Measurements from ENCODE around the gene TGFBR3L.
A peak's percentile ranks its signal among the peaks of the same experiment; 100 is the strongest.

TGFBR3L gene

DNA sequence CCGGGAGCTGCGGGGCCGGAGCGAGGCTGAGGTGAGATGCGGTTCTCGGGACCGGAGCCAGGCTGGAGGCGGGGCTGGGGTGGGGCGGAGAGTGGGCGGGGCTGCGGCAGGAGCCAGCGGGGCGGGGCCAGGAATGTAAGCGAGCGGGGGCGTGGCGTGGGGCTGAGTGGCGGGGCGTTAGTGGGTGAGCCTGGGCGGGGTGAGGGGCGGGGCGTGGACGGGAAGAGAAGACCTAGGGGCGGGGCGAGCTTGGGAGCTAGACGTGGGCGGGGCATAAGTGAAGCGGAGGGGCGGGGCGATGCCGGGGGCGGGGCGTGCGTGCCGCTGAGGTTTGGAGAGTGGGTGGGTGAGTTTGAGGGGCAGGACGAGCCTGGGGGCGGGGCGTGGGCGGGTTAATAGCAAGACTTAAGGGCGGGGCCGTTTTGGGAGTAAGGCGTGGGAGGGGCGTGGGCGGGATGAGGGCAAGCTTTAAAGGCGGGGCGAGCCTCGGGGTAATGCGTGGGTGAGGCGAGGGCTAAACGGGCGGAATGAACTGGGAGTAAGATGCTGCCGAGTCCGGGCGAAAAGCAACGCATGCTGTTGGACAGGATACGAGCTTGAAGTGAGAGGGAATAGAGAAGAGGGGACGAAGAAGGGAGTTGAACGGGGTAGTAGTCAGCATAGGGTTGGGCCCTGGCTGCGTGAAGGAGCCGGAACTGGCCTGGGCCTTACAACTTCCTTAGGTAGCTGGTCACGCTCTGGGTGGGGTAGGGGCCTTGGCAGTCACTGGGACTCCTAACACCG, 6.1 kb downstream of the TGFBR3L start:
- no peak overlapping the region for H3K27ac ChIP-seq (ENCODE audit: low read depth, low read length)
- H3K4me3 ChIP-seq (ENCODE audit: low read depth, low read length), result peak overlapping the region; percentile 88
- peaks cover 19% of the 10 kb centered on the region; the same call in 1 of the 2 replicates for H3K4me1 ChIP-seq (ENCODE audit: control insufficient read depth, insufficient read depth, low read length)
- no peaks in the 10 kb centered on the region for H3K9me3 ChIP-seq (ENCODE audit: control insufficient read depth, insufficient read depth, low read depth, low read length)
- H3K9ac ChIP-seq (ENCODE audit: low read length), result peak overlapping the region; percentile 59
- peaks cover 5% of the 10 kb centered on the region for H3K36me3 ChIP-seq (ENCODE audit: control insufficient read depth, insufficient read depth, low read length)
- H3K27me3 ChIP-seq (ENCODE audit: control insufficient read depth, insufficient read depth, low read length), result peaks cover 34% of the 10 kb centered on the region

- Histone ChIP-seq H3K27me3 (ENCODE audit: control insufficient read depth, insufficient read depth, low read length) (peaks cover 27% of the 10 kb centered on the region), H3K27ac (ENCODE audit: low read depth, low read length) (no peak overlapping the region), H3K4me3 (ENCODE audit: low read depth, low read length) (peak overlapping the region; percentile 61), H3K4me1 (ENCODE audit: control insufficient read depth, insufficient read depth, low read length) (peaks cover 19% of the 10 kb centered on the region; the same call in 1 of the 2 replicates), H3K36me3 (ENCODE audit: control insufficient read depth, insufficient read depth, low read length) (peaks cover 5% of the 10 kb centered on the region), H3K9me3 (ENCODE audit: control insufficient read depth, insufficient read depth, low read depth, low read length) (no peaks in the 10 kb centered on the region), H3K9ac (ENCODE audit: low read length) (peak overlapping the region; percentile 1)
Observed at GRCh38 chr19:7921302-7921966, 6.8 kb downstream of the TGFBR3L start.

- Histone ChIP-seq H3K4me1 (ENCODE audit: control insufficient read depth, insufficient read depth, low read length) (peaks cover 16% of the 10 kb centered on the region; the same call in 1 of the 2 replicates), H3K27ac (ENCODE audit: low read depth, low read length) (no peak overlapping the region), H3K4me3 (ENCODE audit: low read depth, low read length) (no peak overlapping the region), H3K9me3 (ENCODE audit: control insufficient read depth, insufficient read depth, low read depth, low read length) (no peaks in the 10 kb centered on the region), H3K27me3 (ENCODE audit: control insufficient read depth, insufficient read depth, low read length) (peaks cover 20% of the 10 kb centered on the region), H3K9ac (ENCODE audit: low read length) (no peak overlapping the region), H3K36me3 (ENCODE audit: control insufficient read depth, insufficient read depth, low read length) (peaks cover 5% of the 10 kb centered on the region)
Observed at GRCh38 chr19:7921967-7922835, 7.6 kb downstream of the TGFBR3L start.

GRCh38 chr19:7922836-7923195, 8.2 kb downstream of the TGFBR3L start:
- H3K9me3 ChIP-seq (ENCODE audit: control insufficient read depth, insufficient read depth, low read depth, low read length), result no peaks in the 10 kb centered on the region

DNA sequence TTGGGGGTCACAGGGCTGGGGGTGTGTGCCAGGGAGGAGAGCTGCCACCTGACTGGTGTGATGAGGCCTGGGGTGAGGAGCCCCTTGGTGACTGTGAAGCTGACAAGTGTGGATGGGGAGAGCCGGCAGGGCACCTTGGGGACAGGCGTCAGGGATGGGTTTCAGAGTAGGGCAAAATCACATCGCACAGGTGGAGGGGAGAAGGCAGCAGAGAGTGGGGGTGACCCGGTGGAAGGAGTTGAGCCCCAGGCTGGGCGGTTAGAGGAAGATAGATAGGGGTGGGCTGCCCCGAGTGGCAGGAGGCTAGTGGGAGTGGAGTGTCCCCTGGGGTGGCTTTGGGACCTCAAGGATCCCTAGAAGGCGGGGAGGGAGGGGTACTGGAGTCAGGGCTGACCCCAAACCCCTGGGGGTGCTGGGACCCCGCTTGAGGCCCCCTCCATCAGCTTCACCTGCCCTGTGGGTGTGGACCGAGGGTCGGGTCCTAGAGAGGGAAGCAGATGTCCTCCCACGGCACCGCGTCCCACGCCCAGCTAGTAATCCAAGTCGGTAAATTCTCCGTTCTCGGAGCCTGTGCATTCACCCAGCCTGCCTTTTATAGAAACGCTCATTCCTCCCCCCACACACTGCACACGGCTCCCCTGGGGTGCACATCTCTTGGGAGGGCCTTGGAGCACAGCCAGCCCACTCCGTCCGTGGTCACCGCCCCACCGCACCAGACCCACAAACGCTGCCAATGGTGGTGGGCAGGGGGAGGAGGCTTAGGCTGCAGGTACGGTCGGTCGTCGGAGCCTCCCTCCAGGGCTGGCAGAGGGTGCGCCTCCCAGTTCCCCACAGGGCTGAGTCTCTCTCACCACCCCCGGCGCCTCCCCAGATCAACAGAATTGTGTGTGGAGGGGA, 8.9 kb downstream of the TGFBR3L start:
- no peaks in the 10 kb centered on the region for H3K9me3 ChIP-seq (ENCODE audit: control insufficient read depth, insufficient read depth, low read depth, low read length)
- no peak overlapping the region for H3K27ac ChIP-seq (ENCODE audit: low read depth, low read length)
- H3K4me1 ChIP-seq (ENCODE audit: control insufficient read depth, insufficient read depth, low read length), result peaks cover 13% of the 10 kb centered on the region; the same call in 1 of the 2 replicates
- H3K27me3 ChIP-seq (ENCODE audit: control insufficient read depth, insufficient read depth, low read length), result peaks cover 6% of the 10 kb centered on the region
- no peak overlapping the region for H3K9ac ChIP-seq (ENCODE audit: low read length)
- no peak overlapping the region for H3K4me3 ChIP-seq (ENCODE audit: low read depth, low read length)
- peaks cover 5% of the 10 kb centered on the region for H3K36me3 ChIP-seq (ENCODE audit: control insufficient read depth, insufficient read depth, low read length)

More at GRCh38 chr19:7922836-7923195, 8.2 kb downstream of the TGFBR3L start:
- peaks cover 13% of the 10 kb centered on the region for H3K27me3 ChIP-seq (ENCODE audit: control insufficient read depth, insufficient read depth, low read length)
- no peak overlapping the region for H3K4me3 ChIP-seq (ENCODE audit: low read depth, low read length)
- H3K36me3 ChIP-seq (ENCODE audit: control insufficient read depth, insufficient read depth, low read length), result peaks cover 5% of the 10 kb centered on the region
- H3K27ac ChIP-seq (ENCODE audit: low read depth, low read length), result no peak overlapping the region
- peaks cover 13% of the 10 kb centered on the region; the same call in 1 of the 2 replicates for H3K4me1 ChIP-seq (ENCODE audit: control insufficient read depth, insufficient read depth, low read length)
- H3K9ac ChIP-seq (ENCODE audit: low read length), result no peak overlapping the region

GRCh38 chr19:7924241-7924640, 9.6 kb downstream of the TGFBR3L start:
- Histone ChIP-seq H3K4me3 (ENCODE audit: low read depth, low read length) (no peak overlapping the region), H3K9ac (ENCODE audit: low read length) (no peak overlapping the region)

GRCh38 chr19:7924651-7925170, 10.1 kb downstream of the TGFBR3L start:
- H3K36me3 ChIP-seq (ENCODE audit: control insufficient read depth, insufficient read depth, low read length), result peaks cover 7% of the 10 kb centered on the region
- no peak overlapping the region for H3K9ac ChIP-seq (ENCODE audit: low read length)
- H3K27ac ChIP-seq (ENCODE audit: low read depth, low read length), result no peak overlapping the region
- no peaks in the 10 kb centered on the region for H3K27me3 ChIP-seq (ENCODE audit: control insufficient read depth, insufficient read depth, low read length)
- H3K4me3 ChIP-seq (ENCODE audit: low read depth, low read length), result peak overlapping the region; percentile 28; the same call in 1 of the 2 replicates
- no peaks in the 10 kb centered on the region for H3K9me3 ChIP-seq (ENCODE audit: control insufficient read depth, insufficient read depth, low read depth, low read length)
- peaks cover 14% of the 10 kb centered on the region; the same call in 1 of the 2 replicates for H3K4me1 ChIP-seq (ENCODE audit: control insufficient read depth, insufficient read depth, low read length)

More at GRCh38 chr19:7924241-7924640, 9.6 kb downstream of the TGFBR3L start:
- Histone ChIP-seq H3K27me3 (ENCODE audit: control insufficient read depth, insufficient read depth, low read length) (no peaks in the 10 kb centered on the region), H3K27ac (ENCODE audit: low read depth, low read length) (no peak overlapping the region), H3K9me3 (ENCODE audit: control insufficient read depth, insufficient read depth, low read depth, low read length) (no peaks in the 10 kb centered on the region), H3K36me3 (ENCODE audit: control insufficient read depth, insufficient read depth, low read length) (peaks cover 7% of the 10 kb centered on the region), H3K4me1 (ENCODE audit: control insufficient read depth, insufficient read depth, low read length) (peaks cover 16% of the 10 kb centered on the region; the same call in 1 of the 2 replicates)

DNA sequence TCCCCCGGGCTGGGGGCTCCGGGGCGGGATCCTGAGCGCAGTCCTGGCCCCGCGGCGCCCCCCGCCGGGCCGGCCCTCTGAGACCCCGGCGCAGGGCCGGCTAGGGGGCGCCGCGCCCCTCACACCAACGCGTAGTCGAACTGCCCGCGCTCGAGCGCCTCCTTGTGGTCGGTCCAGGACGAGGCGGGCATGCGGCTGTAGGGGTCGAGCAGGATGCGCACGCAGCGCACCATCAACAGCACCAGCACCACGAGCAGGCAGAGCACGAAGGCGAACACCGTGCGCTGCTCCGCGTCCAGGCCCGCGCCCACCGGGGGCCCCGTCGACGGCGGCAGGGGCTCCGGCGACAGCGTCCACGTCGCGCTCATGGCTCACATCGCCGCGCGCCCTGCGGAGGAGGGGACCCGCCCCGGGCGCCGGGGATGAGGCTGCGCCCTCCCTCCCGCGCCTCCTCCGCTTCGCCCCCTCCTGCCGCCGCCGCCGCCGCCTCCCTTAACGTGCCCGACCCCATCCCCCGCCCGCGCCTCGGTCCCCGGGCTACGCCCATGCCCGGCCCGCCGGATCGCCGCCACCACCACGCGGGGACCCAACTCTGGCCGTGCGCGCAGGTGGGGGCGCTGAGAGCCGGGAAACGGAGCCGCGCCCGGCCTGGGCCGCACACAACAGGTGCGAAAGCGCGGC, 10.7 kb downstream of the TGFBR3L start:
- Histone ChIP-seq H3K27ac (ENCODE audit: low read depth, low read length) (no peak overlapping the region), H3K9ac (ENCODE audit: low read length) (no peak overlapping the region)

DNA sequence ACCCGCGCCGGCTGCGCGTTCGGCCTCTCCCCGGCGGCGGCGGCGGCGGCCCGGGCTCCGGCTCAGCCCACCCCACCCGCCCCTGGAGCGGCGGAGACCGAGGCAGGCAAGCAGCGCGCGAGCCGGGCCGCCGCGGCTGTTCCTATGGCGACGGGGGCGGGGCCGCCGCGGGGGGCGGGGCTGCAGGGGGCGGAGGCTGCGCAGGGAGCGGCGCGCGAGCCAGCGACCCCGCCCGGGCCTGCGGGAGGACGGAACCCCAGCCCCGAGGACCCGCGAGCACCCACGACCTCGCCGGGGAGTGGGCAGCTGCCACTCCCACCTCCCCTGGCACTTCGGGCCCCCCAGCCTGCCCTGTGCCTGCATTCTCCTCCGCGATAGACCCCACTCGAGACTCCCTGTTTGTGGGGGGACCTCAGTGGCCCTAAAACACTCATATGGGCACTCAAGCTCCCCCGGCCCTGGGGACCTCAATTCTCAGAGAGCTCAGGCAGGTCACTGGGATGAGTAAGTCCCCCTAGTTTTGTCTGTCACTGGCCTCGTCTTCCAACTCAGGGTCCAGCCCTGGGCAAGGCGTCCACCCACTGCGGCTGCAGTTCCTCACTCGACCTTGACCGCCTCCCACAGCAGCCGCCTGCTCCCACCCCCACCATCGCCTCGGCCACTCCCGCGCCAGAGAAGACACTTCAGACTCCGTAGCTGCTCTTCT, 11.5 kb downstream of the TGFBR3L start, which contains the start of gene CTXN1:
TSS of gene CTXN1 (minus strand) at position 115 of the 706 bp plus-strand sequence. CDS start 597 bp downstream, outside the sequence.
- Histone ChIP-seq H3K4me3 (ENCODE audit: low read depth, low read length) (peak within 1 kb of the TSS; percentile 56), H3K9ac (ENCODE audit: low read length) (peak within 1 kb of the TSS; percentile 34), H3K27me3 (ENCODE audit: control insufficient read depth, insufficient read depth, low read length) (no peaks in the 10 kb centered on the region), H3K27ac (ENCODE audit: low read depth, low read length) (no peak within 1 kb of the TSS), H3K9me3 (ENCODE audit: control insufficient read depth, insufficient read depth, low read depth, low read length) (no peaks in the 10 kb centered on the region), H3K36me3 (ENCODE audit: control insufficient read depth, insufficient read depth, low read length) (peaks cover 20% of the 10 kb centered on the region), H3K4me1 (ENCODE audit: control insufficient read depth, insufficient read depth, low read length) (peaks cover 8% of the 10 kb centered on the region; the same call in 1 of the 2 replicates)

More for the DNA sequence above, 10.7 kb downstream of the TGFBR3L start:
- H3K9me3 ChIP-seq (ENCODE audit: control insufficient read depth, insufficient read depth, low read depth, low read length), result no peaks in the 10 kb centered on the region
- H3K36me3 ChIP-seq (ENCODE audit: control insufficient read depth, insufficient read depth, low read length), result peaks cover 11% of the 10 kb centered on the region
- no peaks in the 10 kb centered on the region for H3K27me3 ChIP-seq (ENCODE audit: control insufficient read depth, insufficient read depth, low read length)
- H3K4me1 ChIP-seq (ENCODE audit: control insufficient read depth, insufficient read depth, low read length), result peaks cover 11% of the 10 kb centered on the region; the same call in 1 of the 2 replicates
- peak overlapping the region; percentile 56 for H3K4me3 ChIP-seq (ENCODE audit: low read depth, low read length)
